Chondrocyte (in vitro differentiated cells): ENCODE data around the gene DENND2C. TPM values are rescaled to one million over a fixed set of nuclear protein-coding genes. Genes with fewer than 3 reads are reported as not detected.

ENCODE experiments used
- DNase-seq: peaks from one replicate; pipeline ENCODE4 v3.0.0; 2021; ENCODE audit warnings: mixed read lengths, low spot score
- H3K27ac Mint-ChIP-seq: one replicate; pipeline ENCODE4 v1.8.0; 2021; ENCODE audit warnings: mild to moderate bottlenecking, moderate library complexity, mixed read lengths; ENCODE audit not compliant: unreplicated experiment
- H3K27me3 Mint-ChIP-seq: 2 replicates; pipeline ENCODE4 v1.8.0; 2021; ENCODE audit warnings: low read depth, mixed read lengths
- H3K36me3 Mint-ChIP-seq: 2 replicates; pipeline ENCODE4 v1.8.0; 2021; ENCODE audit warnings: low read depth, mixed read lengths
- H3K4me1 Mint-ChIP-seq: 2 replicates; pipeline ENCODE4 v1.8.0; 2021; ENCODE audit warnings: low read depth, mild to moderate bottlenecking, mixed read lengths
- H3K4me3 Mint-ChIP-seq: one replicate; pipeline ENCODE4 v1.8.0; 2021; ENCODE audit warnings: mild to moderate bottlenecking, moderate library complexity, mixed read lengths; ENCODE audit not compliant: unreplicated experiment
- H3K9me3 Mint-ChIP-seq: 2 replicates; pipeline ENCODE4 v1.8.0; 2021; ENCODE audit warnings: low read depth, mixed read lengths
- total RNA-seq: library from RNA; stranded (reverse); gene quantifications from 3 replicates; pipeline ENCODE4 v1.2.1, GENCODE V29; 2021
- TF ChIP-seq, protein P1 (sequence below): fragments of 200-600 bp; sonication (generic); IDR thresholded peaks from 2 replicates; pipeline ENCODE4 v1.5.0; 2021; ENCODE audit warnings: antibody characterized with exemption, mild to moderate bottlenecking, moderate library complexity

DENND2C gene
- total RNA-seq, 1 donor from 2014 or later: 3.3 TPM

DNA sequence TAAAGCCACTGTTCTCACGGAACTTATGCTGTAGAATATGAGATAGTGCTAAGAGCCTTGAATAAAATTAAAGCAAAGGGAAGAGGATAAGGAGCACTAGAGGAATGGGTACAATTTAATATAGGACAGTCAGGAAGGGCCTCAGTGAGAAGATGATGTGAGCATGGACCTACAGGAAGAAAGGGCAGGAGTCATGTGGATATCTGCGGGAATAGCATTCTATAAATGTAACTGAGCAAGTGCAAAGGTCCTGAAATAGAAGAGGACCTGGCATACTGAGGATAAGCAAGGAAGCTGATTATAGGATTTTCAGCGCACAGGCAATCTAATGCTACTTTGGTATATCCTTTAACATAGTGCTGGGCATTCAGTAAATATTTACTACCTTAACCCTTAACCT, 75.8 kb downstream of the DENND2C start:
- peaks cover 4% of the 10 kb centered on the region for H3K4me1 Mint-ChIP-seq
- no peak overlapping the region for H3K4me3 Mint-ChIP-seq
- TF ChIP-seq, protein P1, sequence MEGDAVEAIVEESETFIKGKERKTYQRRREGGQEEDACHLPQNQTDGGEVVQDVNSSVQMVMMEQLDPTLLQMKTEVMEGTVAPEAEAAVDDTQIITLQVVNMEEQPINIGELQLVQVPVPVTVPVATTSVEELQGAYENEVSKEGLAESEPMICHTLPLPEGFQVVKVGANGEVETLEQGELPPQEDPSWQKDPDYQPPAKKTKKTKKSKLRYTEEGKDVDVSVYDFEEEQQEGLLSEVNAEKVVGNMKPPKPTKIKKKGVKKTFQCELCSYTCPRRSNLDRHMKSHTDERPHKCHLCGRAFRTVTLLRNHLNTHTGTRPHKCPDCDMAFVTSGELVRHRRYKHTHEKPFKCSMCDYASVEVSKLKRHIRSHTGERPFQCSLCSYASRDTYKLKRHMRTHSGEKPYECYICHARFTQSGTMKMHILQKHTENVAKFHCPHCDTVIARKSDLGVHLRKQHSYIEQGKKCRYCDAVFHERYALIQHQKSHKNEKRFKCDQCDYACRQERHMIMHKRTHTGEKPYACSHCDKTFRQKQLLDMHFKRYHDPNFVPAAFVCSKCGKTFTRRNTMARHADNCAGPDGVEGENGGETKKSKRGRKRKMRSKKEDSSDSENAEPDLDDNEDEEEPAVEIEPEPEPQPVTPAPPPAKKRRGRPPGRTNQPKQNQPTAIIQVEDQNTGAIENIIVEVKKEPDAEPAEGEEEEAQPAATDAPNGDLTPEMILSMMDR: no peak
- DNase-seq: no peak
- H3K27me3 Mint-ChIP-seq: no peaks in the 10 kb centered on the region
- peaks cover 22% of the 10 kb centered on the region for H3K36me3 Mint-ChIP-seq
- H3K9me3 Mint-ChIP-seq: peaks cover 4% of the 10 kb centered on the region
- no peak overlapping the region for H3K27ac Mint-ChIP-seq

- Mint-ChIP-seq H3K4me1 (peaks cover 33% of the 10 kb centered on the region), H3K4me3 (no peak overlapping the region), H3K9me3 (no peaks in the 10 kb centered on the region), H3K36me3 (peaks cover 14% of the 10 kb centered on the region), H3K27me3 (no peaks in the 10 kb centered on the region), H3K27ac (no peak overlapping the region)
- TF ChIP-seq, protein P1: no peak
- DNase-seq: no peak
These were observed 80.7 kb downstream of the DENND2C start for GRCh38 chr1:114589122-114589521.

GRCh38 chr1:114588196-114588689, 81.6 kb downstream of the DENND2C start:
- H3K4me1 Mint-ChIP-seq: peaks cover 33% of the 10 kb centered on the region
- H3K4me3 Mint-ChIP-seq: no peak overlapping the region
- TF ChIP-seq, protein P1: no peak
- no peaks in the 10 kb centered on the region for H3K27me3 Mint-ChIP-seq
- H3K36me3 Mint-ChIP-seq: peaks cover 7% of the 10 kb centered on the region
- peak overlapping the region; percentile 5 for H3K27ac Mint-ChIP-seq
- no peaks in the 10 kb centered on the region for H3K9me3 Mint-ChIP-seq
- DNase-seq: no peak

DNA sequence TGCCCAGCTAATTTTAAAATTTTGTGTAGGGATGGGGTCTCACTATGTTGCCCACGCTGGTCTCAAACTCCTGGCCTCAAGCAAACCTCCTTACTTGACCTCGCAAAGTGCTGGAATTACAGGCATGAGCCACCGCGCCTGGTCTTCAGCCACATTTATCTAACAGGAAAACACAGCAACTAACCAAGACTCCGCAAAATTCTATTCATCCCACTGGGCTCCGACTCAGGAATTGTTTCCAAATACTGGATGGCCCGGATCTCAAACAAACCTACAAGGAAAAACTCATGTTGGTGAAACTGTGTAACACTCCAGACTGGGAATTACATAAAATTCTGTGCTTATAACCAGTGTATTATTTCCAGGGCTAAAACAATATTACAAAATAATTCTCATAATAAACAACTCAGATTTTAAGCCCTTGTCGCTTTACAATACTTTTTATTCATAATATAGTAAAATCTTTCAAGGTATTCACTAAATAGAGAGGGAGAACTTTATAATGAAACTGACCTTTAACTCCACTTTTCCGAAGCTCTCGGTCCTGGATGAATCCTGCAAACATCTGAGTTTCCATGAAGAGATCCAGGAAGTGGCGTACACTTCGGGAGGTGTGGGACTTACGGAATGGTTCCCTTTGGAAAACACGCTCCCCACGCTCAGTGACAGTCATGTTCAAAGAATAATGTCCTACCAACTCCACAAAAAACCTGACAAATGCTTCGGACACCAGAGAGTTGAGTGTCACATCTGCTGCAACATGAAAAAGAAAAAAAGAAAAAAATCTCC, 82.5 kb downstream of the DENND2C start:
- Mint-ChIP-seq H3K4me3 (no peak overlapping the region), H3K9me3 (no peaks in the 10 kb centered on the region), H3K4me1 (peaks cover 37% of the 10 kb centered on the region), H3K36me3 (no peaks in the 10 kb centered on the region), H3K27me3 (no peaks in the 10 kb centered on the region), H3K27ac (no peak overlapping the region)
- TF ChIP-seq, protein P1: no peak
- DNase-seq: no peak

- no peak for DNase-seq
- Mint-ChIP-seq H3K36me3 (no peaks in the 10 kb centered on the region), H3K27ac (peak overlapping the region; percentile 22), H3K4me3 (no peak overlapping the region), H3K27me3 (no peaks in the 10 kb centered on the region), H3K4me1 (peaks cover 45% of the 10 kb centered on the region), H3K9me3 (no peaks in the 10 kb centered on the region)
- TF ChIP-seq, protein P1: no peak
These were observed 83.3 kb downstream of the DENND2C start for GRCh38 chr1:114586513-114587047.
